NCI-H510A (cell line): ENCODE data around the gene BUB3.

Source experiments
- DNase-seq: peaks from one replicate; lab custom pipeline; 2025; lab: John Stamatoyannopoulos, UW

Gene BUB3, protein sequence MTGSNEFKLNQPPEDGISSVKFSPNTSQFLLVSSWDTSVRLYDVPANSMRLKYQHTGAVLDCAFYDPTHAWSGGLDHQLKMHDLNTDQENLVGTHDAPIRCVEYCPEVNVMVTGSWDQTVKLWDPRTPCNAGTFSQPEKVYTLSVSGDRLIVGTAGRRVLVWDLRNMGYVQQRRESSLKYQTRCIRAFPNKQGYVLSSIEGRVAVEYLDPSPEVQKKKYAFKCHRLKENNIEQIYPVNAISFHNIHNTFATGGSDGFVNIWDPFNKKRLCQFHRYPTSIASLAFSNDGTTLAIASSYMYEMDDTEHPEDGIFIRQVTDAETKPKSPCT

DNA sequence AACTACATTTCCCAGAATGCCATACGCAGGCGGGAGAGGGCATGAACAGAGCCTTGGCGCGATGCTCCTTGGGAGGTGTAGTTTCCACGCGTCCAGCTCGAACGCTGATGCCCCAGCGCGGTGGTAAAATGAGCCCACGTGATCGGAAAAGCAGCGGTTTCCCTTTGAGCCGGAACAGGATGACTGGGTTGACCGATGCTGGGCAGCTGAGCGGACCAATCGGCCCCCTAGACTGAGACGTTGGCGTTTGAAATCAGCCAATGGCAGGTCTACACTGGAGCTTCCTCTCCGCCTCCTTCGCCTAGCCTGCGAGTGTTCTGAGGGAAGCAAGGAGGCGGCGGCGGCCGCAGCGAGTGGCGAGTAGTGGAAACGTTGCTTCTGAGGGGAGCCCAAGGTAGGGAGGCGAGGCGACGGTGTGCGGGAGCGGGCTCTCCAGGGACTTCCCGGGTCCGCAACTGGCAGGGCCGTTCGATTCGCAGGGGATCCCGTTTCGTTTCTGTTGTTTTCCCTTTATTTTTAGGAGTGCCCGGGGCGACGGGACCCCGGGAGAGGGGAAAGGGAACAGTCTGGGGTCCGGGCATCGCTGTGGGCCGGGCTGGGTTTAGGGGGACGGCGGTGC is at the start of gene BUB3:
Gene BUB3, plus strand, starts transcription at position 311 of the 619 bp plus-strand sequence. CDS start 516 bp downstream, outside the sequence.
- peak; percentile 99 for DNase-seq

DNA sequence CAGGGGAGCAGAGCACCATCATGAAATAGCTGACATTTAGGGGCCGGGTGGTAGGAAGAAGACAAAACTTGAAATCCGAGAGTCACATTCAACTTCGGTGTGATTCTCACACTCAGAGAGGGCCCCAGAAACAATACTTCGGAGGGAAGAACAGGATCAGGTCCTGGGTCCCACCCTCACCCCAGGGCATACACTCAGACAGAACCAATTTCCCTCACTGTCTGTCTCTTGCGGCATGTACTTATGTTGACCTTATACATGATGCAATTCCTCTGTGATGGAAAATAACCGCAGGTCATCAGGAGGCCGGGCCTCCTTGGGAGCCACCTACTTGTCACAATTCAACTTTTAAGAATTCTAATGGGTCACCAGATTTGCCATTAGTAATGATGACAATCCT is 44.7 kb upstream of the BUB3 start:
- DNase-seq, result no peak

DNA sequence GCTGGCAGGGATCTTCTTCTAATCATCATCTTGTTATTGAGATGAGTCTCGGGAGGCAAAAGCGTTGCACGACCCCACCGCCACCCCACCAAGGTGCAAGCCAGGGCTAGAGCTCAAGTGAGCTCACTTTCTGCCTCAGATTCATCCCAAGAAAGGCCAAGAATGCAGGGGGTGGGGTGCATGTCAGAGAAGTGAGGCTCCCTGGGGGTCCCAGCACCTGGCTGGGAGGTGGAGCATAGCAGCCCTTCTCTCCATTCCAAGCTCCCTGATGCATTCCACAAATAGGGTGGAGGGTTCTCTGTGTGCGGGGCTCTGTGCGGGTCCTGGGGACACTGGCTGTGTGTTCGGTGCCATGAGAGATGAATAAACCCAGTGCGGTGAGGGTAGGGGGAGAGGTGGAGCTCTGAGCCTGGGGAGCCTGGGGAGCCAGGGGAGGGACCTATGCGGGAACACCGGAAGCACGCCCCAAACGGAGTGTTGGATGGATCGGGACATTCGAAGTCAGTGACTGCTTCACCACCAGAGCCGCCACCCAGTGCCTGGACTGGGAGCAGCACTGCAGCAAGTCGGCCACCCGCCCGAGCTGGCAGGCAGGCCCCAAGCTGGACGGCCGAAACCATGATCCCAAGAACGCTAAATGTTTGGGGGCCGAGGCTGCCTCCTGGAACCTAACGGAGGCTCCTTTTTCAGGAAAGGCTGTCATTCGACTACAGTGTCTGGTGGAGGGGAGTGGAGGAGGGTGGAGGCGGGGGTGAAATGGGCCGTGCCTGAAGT is 36.4 kb upstream of the BUB3 start:
- DNase-seq, result no peak

DNA sequence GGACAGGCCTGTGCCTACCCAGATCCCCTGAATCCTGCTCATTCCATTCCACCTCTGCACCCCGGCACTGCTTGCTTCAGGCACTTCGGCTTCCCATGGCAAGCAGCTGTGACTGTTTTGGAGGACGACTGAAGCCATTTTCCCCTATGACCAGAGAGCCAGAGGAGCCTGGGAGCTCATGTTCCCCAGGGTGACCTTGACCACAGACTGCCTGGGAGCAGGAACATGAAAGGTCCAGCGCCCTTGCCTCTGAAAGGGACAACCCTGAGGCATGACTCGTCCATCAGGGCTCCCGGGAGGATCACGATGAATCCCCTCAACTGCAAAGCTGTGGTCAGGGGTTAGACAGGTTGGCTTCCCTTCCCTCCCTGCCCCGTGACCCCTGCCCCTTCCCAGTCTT is 35.1 kb upstream of the BUB3 start:
- no peak for DNase-seq

DNA sequence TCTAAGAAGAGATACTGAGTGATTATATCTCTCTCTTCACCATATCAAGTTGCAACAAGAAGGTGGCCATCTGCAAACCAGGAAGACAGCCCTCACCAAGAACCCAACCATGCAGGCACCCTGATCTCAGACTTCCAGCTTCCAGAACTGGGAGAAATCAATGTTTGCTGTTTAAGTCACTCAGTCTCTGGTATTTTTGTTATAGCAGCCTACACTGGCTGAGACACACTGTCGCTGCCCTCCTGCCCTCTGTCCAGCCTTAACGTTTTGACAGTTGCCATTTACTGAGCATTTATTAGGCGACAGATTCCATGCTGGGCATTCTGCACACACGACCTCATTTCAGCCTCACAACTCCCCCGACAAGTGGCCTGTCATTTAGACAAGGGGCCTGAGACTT is 28.0 kb upstream of the BUB3 start:
- no peak for DNase-seq

DNA sequence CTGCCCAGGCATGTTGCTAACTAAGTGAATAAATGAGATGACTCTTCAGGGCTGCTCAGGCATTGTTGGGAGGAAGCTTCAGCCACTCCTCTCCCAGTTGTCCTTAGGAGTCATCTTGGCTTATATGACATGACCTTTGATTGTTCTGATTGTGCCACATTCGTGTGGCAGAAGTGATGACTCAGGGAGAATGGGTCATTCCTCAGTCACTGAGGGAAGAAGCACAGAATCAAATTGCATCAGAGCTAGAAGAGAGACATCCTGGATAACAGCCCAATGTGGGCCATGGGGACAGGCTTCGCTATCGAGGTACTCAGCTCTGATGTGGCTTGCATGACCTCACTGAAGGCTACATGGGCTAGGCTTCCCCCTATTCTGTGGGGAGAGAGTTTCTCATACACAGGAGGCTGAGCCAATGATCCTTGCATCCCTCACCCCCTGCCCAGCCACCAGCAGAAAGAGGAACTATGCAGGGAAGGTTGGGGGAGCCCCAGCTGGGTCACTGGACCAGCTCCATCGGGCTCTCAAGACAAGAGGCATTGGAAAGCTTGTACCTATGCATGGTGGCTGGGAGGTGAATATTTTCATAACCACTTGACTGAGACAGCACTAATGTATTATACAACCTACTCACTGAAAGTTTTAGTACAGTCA is 24.5 kb upstream of the BUB3 start:
- DNase-seq, result no peak

DNA sequence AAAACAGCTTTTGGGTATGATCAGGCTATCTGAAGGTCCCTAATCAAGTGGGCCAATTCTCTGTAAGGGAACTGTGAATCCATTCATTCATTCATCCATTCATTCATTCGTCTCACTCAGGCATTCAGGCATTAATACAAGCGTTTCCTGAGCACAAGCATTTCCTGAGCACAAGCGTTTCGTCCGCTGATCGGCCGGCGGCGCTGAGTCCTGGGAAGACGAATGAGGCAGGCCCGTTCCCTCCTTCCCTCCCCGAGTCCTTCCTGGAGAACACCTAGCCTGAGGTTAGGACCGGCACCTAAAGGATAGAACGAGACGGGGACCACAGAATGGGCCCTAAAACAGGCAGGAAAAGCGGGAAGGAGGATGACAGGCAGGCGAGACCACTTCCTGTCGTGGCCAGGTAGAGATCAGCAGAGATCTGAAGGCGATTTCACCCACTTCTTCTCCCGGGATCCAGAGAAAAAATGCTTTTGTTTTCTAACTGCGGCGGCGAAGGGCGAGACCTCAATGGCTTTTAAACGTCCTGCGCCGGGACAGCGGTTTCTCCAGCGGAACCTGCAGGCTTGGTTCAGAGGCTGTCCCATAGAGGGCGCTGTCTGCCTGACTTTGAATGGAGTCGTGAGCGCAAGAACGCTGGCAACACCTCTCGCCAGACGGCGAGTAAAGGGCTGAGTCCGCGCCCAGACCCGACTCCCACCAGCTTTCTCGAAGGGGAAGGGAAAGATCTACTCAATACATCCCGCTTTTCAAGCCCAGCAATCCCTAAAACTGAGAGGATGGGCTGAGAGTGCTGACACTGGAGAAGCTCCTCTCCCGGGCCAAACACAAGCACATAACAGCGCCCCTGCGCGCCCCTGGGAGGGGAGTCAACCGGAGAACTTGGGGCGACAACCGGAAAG is 21.4 kb upstream of the BUB3 start:
- DNase-seq, result peak; percentile 63

DNA sequence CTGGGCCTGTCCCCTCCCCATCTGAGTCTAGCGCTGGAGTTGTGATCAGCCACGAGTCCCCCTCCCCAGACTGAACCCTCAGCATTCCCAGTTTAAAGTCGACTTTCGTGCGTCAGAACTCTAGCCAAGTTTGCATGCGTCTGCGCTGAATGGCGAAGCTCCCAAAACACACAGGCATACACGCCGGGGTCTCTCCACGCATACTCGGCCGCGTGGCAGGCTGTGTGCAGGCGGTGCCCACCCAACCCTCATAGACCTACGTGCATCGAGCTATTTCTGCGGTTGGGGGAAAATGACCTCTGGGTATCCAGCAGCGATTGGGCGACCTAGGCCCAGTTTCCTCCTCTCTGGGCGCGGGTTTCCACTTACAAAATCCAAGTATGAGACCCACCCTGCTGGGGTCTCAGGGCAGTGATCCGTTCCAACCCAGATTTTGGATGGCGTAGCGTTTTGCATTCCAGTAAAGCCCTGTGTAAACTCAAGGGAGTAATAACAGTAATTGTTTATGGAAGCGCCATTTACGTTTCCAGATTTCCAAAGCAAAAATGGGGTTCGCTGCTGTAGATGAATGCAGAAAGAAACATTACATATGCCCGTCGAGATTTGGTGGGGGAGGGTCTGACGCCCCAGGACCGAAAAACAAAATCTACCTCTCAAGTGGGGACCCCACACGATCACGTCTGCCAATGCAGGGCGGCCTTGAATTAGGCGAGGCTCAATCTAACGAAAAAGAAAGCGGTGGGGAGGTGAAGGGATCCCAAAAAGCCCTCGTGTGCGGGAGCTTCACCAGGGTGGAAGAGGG is 20.5 kb upstream of the BUB3 start:
- no peak for DNase-seq

DNA sequence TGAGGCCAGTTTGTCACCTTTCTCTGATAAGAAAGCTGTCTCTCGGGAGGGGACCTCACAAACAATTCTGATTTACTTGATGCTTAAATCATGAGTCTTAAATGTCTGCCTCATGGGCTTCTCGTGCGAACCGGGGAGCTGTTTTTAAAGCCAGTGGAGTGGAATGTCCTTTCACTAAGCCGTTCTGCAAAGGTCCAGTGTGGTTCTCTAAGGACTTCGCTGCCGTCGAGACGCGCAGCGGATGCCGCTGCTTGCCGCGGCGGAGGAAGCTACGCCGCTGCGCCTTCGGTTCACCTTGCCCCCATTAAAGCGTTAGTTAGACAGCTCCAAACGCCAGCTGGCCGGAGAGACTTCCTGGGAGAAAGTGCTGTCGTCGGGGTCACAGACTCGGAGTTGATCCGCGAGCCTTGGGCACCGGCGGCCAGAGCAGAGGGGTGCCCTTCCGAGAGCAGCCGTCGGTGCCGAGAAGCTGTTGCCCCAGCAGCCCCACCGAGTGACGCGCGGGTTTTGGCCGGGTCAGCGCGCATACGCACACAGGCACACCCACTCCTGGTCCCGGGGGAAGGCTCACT is 19.8 kb upstream of the BUB3 start:
- DNase-seq, result no peak

DNA sequence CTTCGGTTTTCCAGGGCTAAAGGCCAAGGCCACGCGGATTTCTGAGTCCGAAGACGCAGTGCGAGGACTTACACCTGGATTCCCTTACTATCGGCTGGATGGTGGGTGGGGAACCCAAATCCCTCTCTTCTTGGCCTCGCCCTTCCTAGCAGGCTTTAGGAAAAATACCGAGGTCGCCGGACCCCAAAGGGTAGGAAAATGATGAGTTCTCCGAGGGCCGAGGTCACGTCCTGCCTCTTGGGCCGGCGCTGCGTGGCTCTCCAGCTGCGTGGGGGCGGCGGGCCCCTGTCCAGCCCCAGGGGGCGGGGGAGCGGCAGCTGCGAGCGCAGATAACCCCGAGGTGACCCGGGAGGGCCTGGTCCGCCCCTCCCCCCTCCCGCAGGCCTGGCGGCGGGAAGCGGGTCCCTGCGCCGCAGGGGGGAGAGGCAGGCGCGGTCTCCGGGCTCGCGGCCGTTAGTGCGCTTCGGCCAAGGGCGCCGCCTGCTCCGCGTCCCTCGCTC is 19.2 kb upstream of the BUB3 start:
- no peak for DNase-seq

DNA sequence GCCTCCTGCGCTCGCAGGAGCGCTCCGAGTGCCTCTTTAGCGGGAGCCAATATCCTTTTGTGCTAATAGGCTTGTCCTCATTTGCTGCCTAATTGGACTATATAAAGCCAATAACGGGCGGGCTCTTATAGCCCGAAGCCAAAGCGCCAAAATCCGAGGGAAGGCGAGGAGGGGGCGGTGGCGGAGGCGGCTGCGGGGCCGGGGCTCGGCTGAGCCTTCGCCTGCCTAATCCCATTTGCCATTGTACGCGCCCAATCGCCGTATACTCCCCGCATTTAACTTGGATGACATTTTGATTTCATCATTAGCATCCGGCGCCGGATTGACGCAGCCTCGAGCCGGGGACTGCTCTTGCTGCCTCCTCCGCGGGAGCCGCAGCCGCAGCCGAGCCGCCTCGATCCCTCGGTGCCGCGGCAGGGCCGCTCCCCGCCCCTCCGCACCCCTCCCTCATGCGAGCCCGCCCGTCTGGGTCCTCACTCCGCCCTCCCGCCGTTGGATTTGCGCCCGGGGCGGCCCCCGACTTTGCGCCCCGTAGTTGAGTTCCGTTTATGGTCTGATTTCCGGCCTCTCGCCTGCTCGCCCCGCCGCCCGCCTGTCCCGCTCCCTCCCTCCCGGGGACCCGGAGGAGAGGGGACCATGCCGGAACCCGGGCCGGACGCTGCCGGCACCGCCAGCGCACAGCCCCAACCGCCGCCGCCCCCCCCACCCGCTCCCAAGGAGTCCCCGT is 18.6 kb upstream of the BUB3 start, which contains the start of gene HMX3:
Gene HMX3, plus strand, starts transcription at position 556 of the 727 bp plus-strand sequence. Its CDS starts 81 bp downstream, at position 637.
- no peak for DNase-seq

DNA sequence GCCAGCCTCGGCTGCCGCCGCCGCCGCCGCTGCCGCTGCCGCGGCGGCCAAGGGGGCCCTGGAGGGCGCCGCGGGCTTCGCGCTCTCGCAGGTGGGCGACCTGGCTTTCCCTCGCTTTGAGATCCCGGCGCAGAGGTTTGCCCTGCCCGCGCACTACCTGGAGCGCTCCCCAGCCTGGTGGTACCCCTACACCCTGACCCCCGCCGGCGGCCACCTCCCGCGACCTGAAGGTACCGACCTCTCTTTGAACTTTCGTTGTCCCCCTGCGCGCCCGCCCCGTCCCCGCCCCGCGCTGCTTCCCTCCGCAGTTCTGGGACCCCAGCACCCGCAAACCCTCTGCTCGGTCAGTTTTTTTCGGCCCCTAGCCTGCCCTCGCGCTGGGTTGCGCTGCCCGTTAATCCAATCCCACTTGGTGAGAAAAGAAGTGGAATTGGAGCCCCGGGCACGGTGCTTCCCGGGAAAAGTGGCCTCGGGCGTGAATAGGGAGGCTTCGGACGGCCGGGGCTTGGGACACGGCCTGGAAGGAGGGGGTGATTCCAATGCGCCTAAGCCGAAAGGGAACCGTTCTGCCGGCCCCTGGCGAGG is 17.9 kb upstream of the BUB3 start:
- no peak for DNase-seq

DNA sequence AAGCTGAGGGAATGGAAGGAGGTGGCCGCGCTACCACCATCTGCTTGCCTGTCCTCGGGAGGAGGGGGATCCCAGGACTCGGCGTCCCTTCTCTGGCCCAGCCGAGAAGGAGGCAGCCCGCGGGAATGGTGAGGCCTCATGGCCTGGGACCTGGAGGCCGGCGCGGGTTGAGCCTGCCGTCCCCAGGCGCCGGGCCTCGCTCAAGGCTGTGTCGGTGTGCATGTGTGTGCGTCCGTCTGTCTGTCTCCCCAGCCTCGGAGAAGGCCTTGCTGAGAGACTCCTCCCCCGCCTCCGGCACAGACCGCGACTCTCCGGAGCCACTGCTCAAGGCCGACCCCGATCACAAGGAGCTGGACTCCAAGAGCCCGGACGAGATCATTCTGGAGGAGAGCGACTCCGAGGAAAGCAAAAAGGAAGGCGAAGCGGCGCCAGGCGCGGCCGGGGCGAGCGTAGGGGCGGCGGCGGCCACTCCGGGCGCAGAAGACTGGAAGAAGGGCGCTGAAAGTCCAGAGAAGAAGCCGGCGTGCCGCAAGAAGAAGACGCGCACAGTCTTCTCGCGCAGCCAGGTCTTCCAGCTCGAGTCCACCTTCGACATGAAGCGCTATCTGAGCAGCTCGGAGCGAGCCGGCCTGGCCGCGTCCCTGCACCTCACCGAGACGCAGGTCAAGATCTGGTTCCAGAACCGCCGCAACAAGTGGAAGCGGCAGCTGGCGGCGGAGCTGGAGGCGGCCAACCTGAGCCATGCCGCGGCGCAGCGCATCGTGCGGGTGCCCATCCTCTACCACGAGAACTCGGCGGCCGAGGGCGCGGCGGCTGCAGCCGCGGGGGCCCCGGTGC is 17.2 kb upstream of the BUB3 start:
- DNase-seq, result no peak

DNA sequence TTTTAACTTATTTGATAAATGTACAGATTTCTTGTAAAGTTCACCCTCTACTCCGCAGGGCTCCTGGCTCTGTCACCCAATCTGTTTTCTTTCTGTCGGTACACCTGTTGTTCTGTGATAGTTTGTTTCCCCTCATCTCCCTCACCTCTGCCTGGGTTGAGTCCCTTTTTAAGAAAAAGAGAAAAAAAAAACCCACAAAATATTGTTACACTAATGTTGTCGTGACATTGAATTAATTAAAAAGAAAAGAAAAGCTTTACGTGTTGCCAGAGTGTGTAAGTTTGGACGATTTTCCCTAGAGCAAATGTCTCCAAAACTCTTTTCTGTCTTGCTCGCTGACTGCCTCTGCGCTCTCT is 15.1 kb upstream of the BUB3 start:
- no peak for DNase-seq

DNA sequence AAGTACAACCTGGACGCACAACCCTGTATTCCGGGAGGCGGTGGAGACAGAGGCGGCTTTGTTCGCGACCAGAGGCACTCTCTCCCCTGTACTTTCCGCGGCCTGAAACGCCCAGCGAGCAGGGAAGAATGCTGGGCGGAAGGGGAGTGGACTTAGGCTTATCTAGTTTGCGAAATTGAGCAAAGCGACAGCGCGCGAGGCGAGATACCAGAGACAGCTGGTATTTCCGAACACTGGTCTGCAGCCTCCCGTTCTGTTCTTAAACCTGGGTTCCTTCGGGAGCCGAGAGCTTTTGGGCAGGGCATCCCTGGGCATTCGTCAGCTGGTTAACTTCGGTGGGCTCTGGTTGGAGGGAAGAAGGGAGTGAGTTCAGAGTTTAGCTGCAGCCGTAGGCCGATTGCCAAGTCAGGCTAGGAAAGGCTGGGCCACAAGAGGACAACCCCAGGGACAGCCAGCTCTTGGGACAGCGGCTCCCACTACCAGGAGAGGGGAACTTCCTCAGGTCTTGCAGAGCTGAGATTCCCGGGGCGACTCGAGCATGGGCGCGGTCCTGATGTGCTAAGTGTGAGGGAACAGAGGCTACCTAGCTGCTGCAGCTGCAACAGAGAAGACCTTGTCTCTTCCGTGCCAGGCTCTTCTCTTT is 14.6 kb upstream of the BUB3 start:
- DNase-seq, result peak; percentile 25

DNA sequence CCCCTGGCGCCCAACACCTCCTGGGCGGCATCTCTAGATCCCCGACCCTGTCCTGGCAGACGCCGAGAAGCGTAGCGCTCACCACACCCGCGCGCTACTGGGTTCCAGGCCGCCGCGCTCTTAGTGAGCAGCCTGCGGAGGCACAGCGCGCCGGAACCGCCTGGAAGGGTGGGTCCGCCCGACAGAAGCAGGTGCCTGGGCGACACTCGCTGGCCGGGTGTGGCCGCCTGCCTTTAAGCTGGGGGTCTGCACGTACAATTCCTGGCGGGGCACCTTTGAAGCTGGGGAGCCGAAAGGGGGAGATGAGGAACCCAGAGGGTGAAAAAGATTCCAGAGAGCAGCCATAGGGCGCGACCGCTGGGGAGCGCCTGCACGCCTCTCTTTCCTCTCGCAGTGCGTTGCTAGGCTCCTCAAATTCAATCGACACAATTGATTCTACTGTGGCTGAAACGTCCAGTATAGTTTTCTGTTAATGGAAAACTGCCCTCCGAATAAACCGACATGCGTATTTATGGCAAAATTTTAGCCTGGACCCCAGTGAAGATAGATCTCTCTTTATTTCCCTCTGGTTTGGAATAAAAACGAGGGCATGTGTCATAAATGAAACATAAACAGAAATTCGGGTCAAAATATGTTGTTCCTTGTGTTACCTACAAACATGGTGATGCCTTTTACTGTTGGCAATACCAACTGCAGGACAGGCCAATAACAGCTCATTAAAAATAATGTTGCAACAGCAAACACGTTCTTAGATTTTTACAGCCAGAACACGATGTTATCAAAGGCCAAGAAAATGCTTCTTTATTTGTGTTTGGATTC is 13.8 kb upstream of the BUB3 start:
- no peak for DNase-seq

DNA sequence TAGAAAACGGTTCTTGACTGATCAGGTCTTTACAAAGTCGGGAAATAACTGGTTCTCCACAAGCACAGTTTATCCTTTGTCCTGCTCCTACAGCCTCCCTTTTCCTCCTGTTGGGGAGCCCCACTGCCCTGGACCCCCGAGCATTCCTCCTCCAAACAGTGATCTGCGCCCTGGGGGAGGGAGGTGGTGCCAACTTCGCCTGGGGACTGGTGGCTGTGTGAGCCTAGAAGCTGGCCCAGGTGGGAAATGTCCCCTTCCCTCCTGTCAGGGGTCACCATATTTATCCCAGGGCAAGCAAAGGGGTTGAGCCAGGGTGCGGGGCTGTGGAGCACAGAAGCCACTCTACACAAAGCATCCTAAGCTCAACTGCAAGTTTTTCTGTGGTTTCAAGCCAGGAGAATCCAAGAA is 13.2 kb upstream of the BUB3 start:
- no peak for DNase-seq
